Endothelial cell of hepatic sinusoid (primary cell): Measurements from ENCODE around the gene CCDC122.

Source experiments
- in situ Hi-C: cut with HindIII; loops from 2 replicates; pipeline ENCODE4 v1.10.0; 2017; ENCODE audit warnings: low sequenced_read_pairs

The CCDC122 gene

DNA sequence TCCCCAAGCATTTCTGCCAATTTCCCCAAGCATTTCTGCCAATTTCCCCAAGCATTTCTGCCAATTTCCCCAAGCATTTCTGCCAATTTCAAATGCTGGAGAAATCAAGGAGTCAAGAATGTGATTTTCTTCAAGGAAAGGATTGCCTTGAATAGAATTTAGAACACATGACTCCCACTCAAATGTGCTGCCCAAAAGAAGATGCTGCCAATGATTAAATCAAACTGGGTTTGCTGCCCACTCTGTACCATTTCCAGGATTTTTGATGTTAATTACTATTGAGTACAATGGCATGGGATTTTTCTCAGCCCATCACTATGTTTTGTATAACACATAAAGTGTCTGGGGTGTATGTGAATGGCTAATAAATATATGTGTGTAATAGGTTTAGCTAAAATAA is 70.9 kb downstream of the CCDC122 start:
- in situ Hi-C loops, result no loop called here

- in situ Hi-C loops, result no loop called here
Observed at GRCh38 chr13:43805681-43806128, 73.8 kb downstream of the CCDC122 start.

- in situ Hi-C loops, result no loop called here
Observed at GRCh38 chr13:43805071-43805468, 74.5 kb downstream of the CCDC122 start.

- in situ Hi-C loops, result loop anchor here (5.0 kb wide), 1 partner anchor 722 kb away; no protein-coding TSS in a partner anchor
Observed at GRCh38 chr13:43804461-43805070, 75.0 kb downstream of the CCDC122 start.

DNA sequence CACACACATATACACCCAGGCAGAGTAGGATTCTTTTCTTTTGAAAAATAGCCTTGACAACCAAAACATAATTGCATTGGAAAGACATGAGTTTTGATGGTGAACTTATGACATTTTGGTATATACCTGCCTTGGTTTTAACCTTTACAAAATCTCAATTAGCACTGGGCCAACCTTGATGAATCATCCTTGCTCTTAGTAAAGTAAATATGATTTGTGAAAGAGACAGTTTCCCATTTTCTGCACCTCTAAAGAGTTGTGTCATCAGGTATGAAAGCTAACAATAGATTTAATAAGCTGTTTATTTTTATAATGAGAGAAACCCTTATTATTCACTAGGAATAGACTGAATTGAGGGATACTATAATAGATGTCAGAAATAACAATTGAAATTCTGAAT is 77.0 kb downstream of the CCDC122 start:
- in situ Hi-C loops, result loop anchor here (5.0 kb wide), 1 partner anchor 720 kb away; no protein-coding TSS in a partner anchor

DNA sequence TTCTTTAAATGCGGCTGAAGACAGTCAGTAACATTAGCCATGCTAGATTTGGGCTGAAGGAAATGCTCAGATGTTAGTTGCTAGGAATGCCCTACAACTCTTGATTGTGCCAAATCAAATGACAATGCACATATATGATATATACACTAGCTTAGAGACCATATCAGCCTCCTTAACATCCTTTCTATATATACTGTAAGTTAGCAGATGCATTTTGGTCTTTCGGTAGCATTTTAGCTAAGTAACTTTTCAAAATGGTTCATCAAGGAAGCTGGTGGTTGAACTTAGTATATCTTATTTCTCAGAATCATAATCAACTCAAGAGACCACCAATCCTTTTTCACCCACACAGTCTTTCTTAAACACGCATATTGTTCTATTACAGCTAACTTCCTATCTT is 78.7 kb downstream of the CCDC122 start:
- in situ Hi-C loops, result loop anchor here (5.0 kb wide), 1 partner anchor 719 kb away; no protein-coding TSS in a partner anchor

DNA sequence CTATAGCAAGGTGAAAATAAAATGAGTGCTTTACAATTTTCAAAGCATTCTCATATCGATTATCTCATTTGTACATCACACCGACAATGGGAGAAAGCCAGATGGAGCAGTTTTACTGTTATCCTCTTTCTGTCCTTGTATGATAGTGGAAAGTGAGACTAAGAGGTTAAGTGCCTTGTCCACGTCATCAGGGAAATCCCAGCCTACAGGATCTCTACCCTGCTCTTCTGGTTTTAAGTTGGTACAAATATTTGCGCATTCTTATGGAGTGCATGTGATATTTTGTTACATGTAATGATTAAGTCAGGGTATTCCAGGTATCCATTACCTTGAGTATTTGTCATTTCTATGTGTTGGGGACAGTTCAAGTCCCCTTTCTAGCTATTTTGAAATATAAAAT is 80.3 kb downstream of the CCDC122 start:
- in situ Hi-C loops, result no loop called here

- in situ Hi-C loops, result no loop called here
Observed at GRCh38 chr13:43797869-43798268, 81.7 kb downstream of the CCDC122 start.

GRCh38 chr13:43797159-43797558 is 82.4 kb downstream of the CCDC122 start:
- in situ Hi-C loops, result no loop called here

DNA sequence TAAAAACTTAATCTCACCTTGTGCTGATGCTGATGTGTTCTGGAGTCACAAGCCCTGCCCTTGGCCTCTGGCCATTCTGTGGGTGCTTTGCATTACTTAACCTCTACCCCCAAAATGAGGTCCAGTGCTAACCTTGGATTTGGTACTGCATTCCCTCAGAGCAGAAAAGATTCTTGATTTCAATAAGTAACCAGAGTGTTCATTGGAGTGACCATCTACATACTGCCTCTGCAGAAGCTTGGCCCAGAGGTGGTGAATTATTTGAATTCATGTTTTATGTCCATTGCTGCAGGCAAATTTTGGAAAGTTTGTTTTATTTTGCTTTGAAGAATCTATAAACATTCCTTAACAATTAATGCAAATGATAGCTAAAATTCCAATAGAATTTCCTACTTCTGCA is 85.1 kb downstream of the CCDC122 start:
- in situ Hi-C loops, result loop anchor here (5.0 kb wide), 1 partner anchor 83 kb away; the partner anchor contains the start of genes CCDC122 and LACC1

- in situ Hi-C loops, result loop anchor here (5.0 kb wide), 1 partner anchor 85 kb away; the partner anchor contains the start of genes CCDC122 and LACC1
Observed at GRCh38 chr13:43792076-43792881, 87.3 kb downstream of the CCDC122 start.

DNA sequence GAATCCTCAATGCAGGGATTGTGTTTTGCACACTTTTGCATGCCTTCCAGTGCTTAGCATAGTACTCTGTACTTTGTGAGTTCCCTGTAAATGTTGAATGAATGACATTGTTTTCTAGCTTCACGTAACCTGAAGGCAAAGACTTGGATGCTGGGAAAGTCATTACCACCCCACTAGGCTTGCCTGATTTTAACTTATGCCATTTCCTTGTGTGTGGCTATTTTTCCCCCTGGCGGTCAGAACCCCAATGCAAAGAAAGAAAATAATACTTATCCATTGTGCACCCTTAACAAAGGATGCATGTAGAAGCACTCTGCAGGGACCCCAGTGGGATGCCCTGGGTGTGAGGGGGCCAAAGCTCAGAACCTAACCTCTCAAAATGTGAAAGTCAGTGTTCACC is 91.5 kb downstream of the CCDC122 start:
- in situ Hi-C loops, result no loop called here

- in situ Hi-C loops, result no loop called here
Observed at GRCh38 chr13:43787518-43787891, 92.0 kb downstream of the CCDC122 start.

GRCh38 chr13:43786766-43787517 is 92.6 kb downstream of the CCDC122 start, which contains the start of gene ENOX1:
TSS of gene ENOX1 (minus strand) at chr13:43786972.
- in situ Hi-C loops, result no loop called here

DNA sequence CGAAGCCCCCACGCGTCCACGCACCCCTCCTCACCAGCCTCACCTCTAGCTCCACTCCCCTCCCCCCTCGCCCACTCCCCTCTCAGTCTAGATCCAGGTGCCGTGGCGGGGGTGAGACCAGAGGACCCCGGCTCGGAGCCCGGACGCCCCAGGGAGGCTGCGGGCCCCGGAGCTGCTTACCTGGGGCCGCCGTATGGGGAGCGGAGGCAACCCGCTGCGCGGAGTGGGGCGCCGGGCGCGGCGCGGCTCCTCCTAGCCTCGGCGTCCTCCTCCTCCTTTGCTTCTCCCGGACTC is 93.1 kb downstream of the CCDC122 start:
- in situ Hi-C loops, result no loop called here
